Keratinocyte (primary cell): ENCODE measurements around the gene APH1B. TPM values are rescaled to one million over a fixed set of nuclear protein-coding genes. Genes with fewer than 3 reads are reported as not detected.

ENCODE experiments used
- DNase-seq: peaks from one replicate; pipeline ENCODE4 v3.0.0-alpha.2; 2011; ENCODE audit warnings: low read depth, missing footprints, low spot score
- FAIRE-seq: peaks from 2 replicates; lab custom pipeline; 2011; peaks lifted over from hg19 to GRCh38; lab: Jason Lieb, UNC
- H2AFZ ChIP-seq: 2 replicates; pipeline ENCODE4 v1.6.0; 2012; ENCODE audit warnings: low read length, control low read depth, inconsistent platforms; ENCODE audit not compliant: control insufficient read depth
- H3K27ac ChIP-seq: 2 replicates; pipeline ENCODE4 v1.5.1; 2011; ENCODE audit warnings: low read length; ENCODE audit not compliant: control insufficient read depth, insufficient read depth
- H3K27me3 ChIP-seq: 3 replicates; pipeline ENCODE4 v1.6.0; 2011; ENCODE audit warnings: low read length; ENCODE audit not compliant: control insufficient read depth, insufficient read depth; ENCODE audit errors: extremely low read depth
- H3K36me3 ChIP-seq, 2 experiments: 2 replicates in 1 of 2; 3 replicates in 1 of 2; pipeline ENCODE4 v1.5.1; 2011; ENCODE audit warnings: low read length in 2 of 2, mild to moderate bottlenecking in 1 of 2; ENCODE audit not compliant: control insufficient read depth in 2 of 2, insufficient read depth in 2 of 2; ENCODE audit errors: extremely low read depth in 1 of 2
- H3K4me1 ChIP-seq: 3 replicates; pipeline ENCODE4 v1.5.1; 2011; ENCODE audit warnings: low read length; ENCODE audit not compliant: control insufficient read depth, insufficient read depth; ENCODE audit errors: extremely low read depth
- H3K4me2 ChIP-seq: 3 replicates; pipeline ENCODE4 v1.6.0; 2011; ENCODE audit warnings: low read depth, low read length; ENCODE audit not compliant: control insufficient read depth, insufficient read depth; ENCODE audit errors: extremely low read depth
- H3K4me3 ChIP-seq, 3 experiments: fragments of 200-600 bp in 1 of 3; sonication (generic) in 1 of 3; 2 replicates in 2 of 3; 3 replicates in 1 of 3; pipeline ENCODE4 v1.5.1; 2011 to 2016; ENCODE audit warnings: low read length in 3 of 3, mild to moderate bottlenecking in 3 of 3, control low read depth in 2 of 3, inconsistent platforms in 1 of 3, low read depth in 1 of 3, mixed read lengths in 1 of 3, mixed run types in 1 of 3, moderate library complexity in 1 of 3; ENCODE audit not compliant: control insufficient read depth in 2 of 3, insufficient read depth in 2 of 3; ENCODE audit errors: extremely low read depth in 1 of 3
- H3K79me2 ChIP-seq: 2 replicates; pipeline ENCODE4 v1.6.0; 2012; ENCODE audit warnings: low read length; ENCODE audit not compliant: control insufficient read depth, insufficient read depth
- H3K9ac ChIP-seq: 3 replicates; pipeline ENCODE4 v1.6.0; 2011; ENCODE audit warnings: low read length; ENCODE audit not compliant: control insufficient read depth, insufficient read depth; ENCODE audit errors: extremely low read depth
- H3K9me1 ChIP-seq: 3 replicates; pipeline ENCODE4 v1.6.0; 2011; ENCODE audit warnings: low read length; ENCODE audit not compliant: control insufficient read depth, insufficient read depth; ENCODE audit errors: extremely low read depth
- H3K9me3 ChIP-seq: 2 replicates; pipeline ENCODE4 v1.5.1; 2012; ENCODE audit warnings: low read depth, low read length; ENCODE audit not compliant: control insufficient read depth
- H4K20me1 ChIP-seq: 3 replicates; pipeline ENCODE4 v1.6.0; 2011; ENCODE audit warnings: low read length; ENCODE audit not compliant: control insufficient read depth, insufficient read depth; ENCODE audit errors: extremely low read depth
- EZH2 ChIP-seq: IDR thresholded peaks from one replicate; pipeline ENCODE4 v1.6.1; 2012; ENCODE audit warnings: inconsistent platforms, mild to moderate bottlenecking, low read length, moderate library complexity
- dilution Hi-C: fragments of 300-500 bp; cut with MboI; formaldehyde crosslinking; loops from one replicate; pipeline ENCODE4 v1.7.0; 2020; ENCODE audit warnings: low sequenced_read_pairs; ENCODE audit not compliant: extremely low pct_ligation_motif_present
- polyA plus RNA-seq, 5 experiments: library from polyadenylated mRNA; depleted of rRNA in 3 of 5; stranded (reverse) in 3 of 5; stranded (forward) in 1 of 5; unstranded in 1 of 5; fragments of >200 nt; gene quantifications; 1 replicate in 1 of 5; 2 replicates in 3 of 5; 3 replicates in 1 of 5; pipeline versions ENCODE4 v1.2.1 to v1.2.3, GENCODE V29; 2011 to 2012; ENCODE audit warnings: missing spikeins in 2 of 5, low read depth in 1 of 5, low replicate concordance in 1 of 5
- TF ChIP-seq, protein P1 (sequence below), 3 experiments: IDR thresholded peaks in 1 of 3; conservative IDR thresholded peaks in 1 of 3; optimal IDR thresholded peaks in 1 of 3; 2 replicates in 2 of 3; 3 replicates in 1 of 3; pipeline versions ENCODE3 to v1.5.1; 2011; ENCODE audit warnings: low read length in 3 of 3, mild to moderate bottlenecking in 3 of 3, moderate library complexity in 2 of 3, control low read depth in 1 of 3, inconsistent platforms in 1 of 3; ENCODE audit not compliant: insufficient read depth in 2 of 3; ENCODE audit errors: extremely low read depth in 1 of 3

Gene APH1B
- polyA plus RNA-seq, 1 donor (not counting 4 experiments of a cell fraction or from before 2014, with no cell fraction given): 7.0 TPM

DNA sequence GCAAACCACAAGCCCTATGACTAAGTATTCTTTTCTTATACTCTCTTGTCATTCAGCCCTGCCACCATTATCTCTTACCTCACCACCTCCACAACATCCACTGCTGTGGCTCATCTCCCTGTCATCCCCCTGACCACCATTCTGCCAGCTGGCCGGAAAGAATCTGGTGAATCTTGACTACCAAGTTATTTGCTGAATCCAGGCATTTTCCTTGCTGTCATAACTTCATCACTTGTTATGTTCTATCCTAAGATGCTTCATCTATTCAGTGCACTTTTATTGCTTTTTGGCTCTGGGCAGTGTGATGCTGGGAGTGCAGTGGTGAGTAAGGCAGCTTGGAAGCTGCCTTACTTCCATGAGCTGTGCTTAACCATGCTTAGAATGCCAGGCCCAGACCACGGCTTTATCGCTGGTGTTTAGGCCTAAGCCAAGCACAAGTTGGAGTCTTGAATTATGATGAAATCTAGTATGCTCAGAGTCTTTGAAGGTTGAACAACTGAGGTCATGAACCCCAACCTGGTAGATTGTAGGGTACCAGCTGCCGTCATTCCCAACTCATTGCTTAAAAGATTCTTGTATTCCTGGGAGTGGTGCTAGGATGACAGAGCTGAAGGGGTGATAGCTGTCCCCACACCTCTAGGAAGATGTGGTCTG, 27.0 kb upstream of the APH1B start:
- H3K9ac ChIP-seq: peak overlapping the region; percentile 32

DNA sequence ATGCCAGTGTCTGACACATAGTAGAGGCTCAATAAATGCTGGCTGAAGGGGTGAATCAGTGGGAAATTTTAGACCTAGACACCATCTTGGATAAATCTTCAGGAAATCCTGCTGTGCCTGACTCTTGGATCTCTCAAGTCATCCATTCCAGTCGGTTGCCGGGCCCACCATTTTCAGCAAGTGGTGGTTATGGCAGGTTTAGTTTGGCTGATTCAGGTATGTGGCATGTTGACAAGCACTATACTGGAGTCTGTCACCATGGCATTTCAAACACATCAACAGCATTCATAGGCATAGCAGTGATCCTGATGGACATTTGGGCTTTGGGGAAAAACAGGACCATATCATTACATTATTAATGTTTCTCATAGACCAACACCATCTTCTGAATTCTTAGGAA, 25.7 kb upstream of the APH1B start:
- H3K9me1 ChIP-seq: no peaks in the 10 kb centered on the region
- dilution Hi-C loops: no loop called here
- no peak for DNase-seq
- no peak overlapping the region for H3K4me2 ChIP-seq
- no peaks in the 10 kb centered on the region for H4K20me1 ChIP-seq
- no peaks in the 10 kb centered on the region for H3K27me3 ChIP-seq
- TF ChIP-seq, protein P1, sequence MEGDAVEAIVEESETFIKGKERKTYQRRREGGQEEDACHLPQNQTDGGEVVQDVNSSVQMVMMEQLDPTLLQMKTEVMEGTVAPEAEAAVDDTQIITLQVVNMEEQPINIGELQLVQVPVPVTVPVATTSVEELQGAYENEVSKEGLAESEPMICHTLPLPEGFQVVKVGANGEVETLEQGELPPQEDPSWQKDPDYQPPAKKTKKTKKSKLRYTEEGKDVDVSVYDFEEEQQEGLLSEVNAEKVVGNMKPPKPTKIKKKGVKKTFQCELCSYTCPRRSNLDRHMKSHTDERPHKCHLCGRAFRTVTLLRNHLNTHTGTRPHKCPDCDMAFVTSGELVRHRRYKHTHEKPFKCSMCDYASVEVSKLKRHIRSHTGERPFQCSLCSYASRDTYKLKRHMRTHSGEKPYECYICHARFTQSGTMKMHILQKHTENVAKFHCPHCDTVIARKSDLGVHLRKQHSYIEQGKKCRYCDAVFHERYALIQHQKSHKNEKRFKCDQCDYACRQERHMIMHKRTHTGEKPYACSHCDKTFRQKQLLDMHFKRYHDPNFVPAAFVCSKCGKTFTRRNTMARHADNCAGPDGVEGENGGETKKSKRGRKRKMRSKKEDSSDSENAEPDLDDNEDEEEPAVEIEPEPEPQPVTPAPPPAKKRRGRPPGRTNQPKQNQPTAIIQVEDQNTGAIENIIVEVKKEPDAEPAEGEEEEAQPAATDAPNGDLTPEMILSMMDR (optimal IDR thresholded peaks at IDR 0.05 in 1 of 3, IDR thresholded peaks at IDR 0.05 in 1 of 3, conservative IDR thresholded peaks at IDR 0.05 in 1 of 3; ENCODE audit: extremely low read depth in 1 of 3, insufficient read depth in 2 of 3, low read length in 3 of 3): no peak
- TF ChIP-seq EZH2: no peak
- no peak overlapping the region for H3K27ac ChIP-seq
- no peaks in the 10 kb centered on the region for H3K79me2 ChIP-seq
- FAIRE-seq: no peak
- H3K36me3 ChIP-seq: peaks cover 0 to 5% of the 10 kb centered on the region in 2 experiments
- no peak overlapping the region for H2AFZ ChIP-seq
- no peak overlapping the region for H3K9ac ChIP-seq
- H3K9me3 ChIP-seq: no peaks in the 10 kb centered on the region
- no peak overlapping the region for H3K4me3 ChIP-seq
- H3K4me1 ChIP-seq: peaks cover 24% of the 10 kb centered on the region

More for the DNA sequence above, 27.0 kb upstream of the APH1B start:
- Histone ChIP-seq H3K9me1 (no peaks in the 10 kb centered on the region), H3K4me2 (no peak overlapping the region), H3K27me3 (no peaks in the 10 kb centered on the region), H3K9me3 (no peaks in the 10 kb centered on the region), H3K79me2 (no peaks in the 10 kb centered on the region), H3K27ac (peak overlapping the region; percentile 47), H3K4me3 (no peak overlapping the region), H4K20me1 (no peaks in the 10 kb centered on the region), H3K36me3 (peaks cover 3% of the 10 kb centered on the region in 2 experiments), H3K4me1 (peaks cover 19% of the 10 kb centered on the region), H2AFZ (no peak overlapping the region)
- DNase-seq: peak; percentile 80
- peak; percentile 96 for FAIRE-seq
- dilution Hi-C loops: no loop called here
- no peak for TF ChIP-seq EZH2
- TF ChIP-seq, protein P1 (optimal IDR thresholded peaks at IDR 0.05 in 1 of 3, IDR thresholded peaks at IDR 0.05 in 1 of 3, conservative IDR thresholded peaks at IDR 0.05 in 1 of 3; ENCODE audit: extremely low read depth in 1 of 3, insufficient read depth in 2 of 3, low read length in 3 of 3): no peak
